ENCODE results near the gene MDH2. TPM values are rescaled to one million over a fixed set of nuclear protein-coding genes. Genes with fewer than 3 reads are reported as not detected.
A peak's percentile ranks its signal among the peaks of the same experiment; 100 is the strongest.

MDH2 gene
- total and polyA plus RNA-seq, 12 donors: 42.5 to 359 (median 194) TPM

GRCh38 chr7:76053461-76053860, 5.6 kb downstream of the MDH2 start:
- Histone ChIP-seq H3K27me3 (no peaks in the 10 kb centered on the region), H3K4me1 (replicated peaks in 1 of 2) (peaks cover 24 to 46% of the 10 kb centered on the region in 2 donors), H3K27ac (peak overlapping the region; percentile 14 to 78 (median 40)), H3K4me3 (no peak overlapping the region), H3K36me3 (replicated peaks in 1 of 2) (peaks cover 0 to 27% of the 10 kb centered on the region in 2 donors), H3K9me3 (replicated peaks in 1 of 3) (no peaks in the 10 kb centered on the region)
- no peak for TF ChIP-seq CTCF (IDR thresholded peaks at IDR 0.05)
- no peak for TF ChIP-seq POLR2A (IDR thresholded peaks at IDR 0.05)
- 59 to 84% (median 77%) methylated on average over 4 to 6 of the region's 6 CpGs for WGBS, 4 donors
- intact Hi-C loops (cut with DNase I): no loop called here
- no peak for DNase-seq

GRCh38 chr7:76054123-76055120, 6.5 kb downstream of the MDH2 start:
- H3K36me3 ChIP-seq (replicated peaks in 1 of 2): peaks cover 0 to 36% of the 10 kb centered on the region in 2 donors
- H3K9me3 ChIP-seq (replicated peaks in 1 of 3): no peaks in the 10 kb centered on the region
- DNase-seq: peak in 6 of 7 donors; percentile 73 to 85 (median 82)
- H3K4me1 ChIP-seq (replicated peaks in 1 of 2): peaks cover 14 to 40% of the 10 kb centered on the region in 2 donors
- 63 to 77% (median 70%) methylated on average over 11 to 18 of the region's 18 CpGs for WGBS, 4 donors
- H3K27ac ChIP-seq: peak overlapping the region; percentile 8 to 78 (median 50)
- intact Hi-C loops (cut with DNase I): no loop called here
- no peak overlapping the region for H3K4me3 ChIP-seq
- TF ChIP-seq CTCF (IDR thresholded peaks at IDR 0.05) (no peak), POLR2A (IDR thresholded peaks at IDR 0.05) (no peak)
- no peaks in the 10 kb centered on the region for H3K27me3 ChIP-seq

- no peak for TF ChIP-seq POLR2A (IDR thresholded peaks at IDR 0.05)
- no peak for TF ChIP-seq CTCF (IDR thresholded peaks at IDR 0.05)
- intact Hi-C loops (cut with DNase I): no loop called here
Observed at GRCh38 chr7:76056241-76056640, 8.3 kb downstream of the MDH2 start.

DNA sequence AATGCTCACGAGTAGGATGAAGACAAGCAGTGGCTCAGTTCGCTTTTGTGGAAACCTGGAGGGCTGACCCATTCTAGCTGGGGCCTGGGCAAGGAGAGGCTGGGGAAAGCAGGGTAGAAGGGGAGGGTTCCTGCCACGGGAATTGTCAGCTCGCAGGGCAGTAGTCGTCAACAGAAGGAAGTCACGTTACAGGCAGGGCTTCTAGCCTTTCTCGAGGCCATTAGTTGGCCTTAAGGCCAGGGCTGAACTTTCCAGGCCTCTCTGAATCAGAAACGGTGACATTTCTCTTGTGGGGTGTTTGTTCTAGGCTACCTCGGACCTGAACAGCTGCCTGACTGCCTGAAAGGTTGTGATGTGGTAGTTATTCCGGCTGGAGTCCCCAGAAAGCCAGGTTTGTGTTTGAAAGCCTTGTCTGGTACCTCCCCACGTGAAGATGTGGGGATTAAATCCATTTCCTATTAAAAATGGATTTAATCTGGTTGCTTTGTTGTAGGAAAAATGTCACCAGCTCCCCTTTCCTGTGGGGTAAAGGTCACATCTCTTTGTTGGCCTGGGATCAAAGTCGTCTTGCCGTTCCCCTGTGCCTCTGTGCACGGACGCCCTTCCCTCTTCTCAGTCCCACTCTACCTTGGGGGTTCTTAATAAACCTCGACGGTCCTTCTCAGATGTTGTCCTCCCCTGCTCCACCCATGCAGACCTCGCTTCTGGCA, 9.4 kb downstream of the MDH2 start:
- peak overlapping the region; percentile 63 to 91 (median 82) for H3K27ac ChIP-seq
- peak in 5 of 7 donors; percentile 46 to 72 (median 58) for DNase-seq
- intact Hi-C loops (cut with DNase I): no loop called here
- no peaks in the 10 kb centered on the region for H3K9me3 ChIP-seq (replicated peaks in 1 of 3)
- 52 to 60% (median 57%) methylated on average over 17 to 18 of the region's 18 CpGs for WGBS, 4 donors
- no peaks in the 10 kb centered on the region for H3K27me3 ChIP-seq
- H3K4me3 ChIP-seq: no peak overlapping the region
- H3K4me1 ChIP-seq (replicated peaks in 1 of 2): peaks cover 14 to 35% of the 10 kb centered on the region in 2 donors
- TF ChIP-seq CTCF (IDR thresholded peaks at IDR 0.05) (no peak), POLR2A (IDR thresholded peaks at IDR 0.05) (peak in 1 of 2 donors; percentile 5)
- H3K36me3 ChIP-seq (replicated peaks in 1 of 2): peaks cover 0 to 65% of the 10 kb centered on the region in 2 donors

More at GRCh38 chr7:76056241-76056640, 8.3 kb downstream of the MDH2 start:
- no peak for DNase-seq
- Histone ChIP-seq H3K4me3 (no peak overlapping the region), H3K4me1 (replicated peaks in 1 of 2) (peaks cover 14 to 35% of the 10 kb centered on the region in 2 donors), H3K9me3 (replicated peaks in 1 of 3) (no peaks in the 10 kb centered on the region), H3K27me3 (no peaks in the 10 kb centered on the region), H3K27ac (peak overlapping the region in 3 of 5 donors; percentile 82 to 91 (median 91)), H3K36me3 (replicated peaks in 1 of 2) (peaks cover 0 to 55% of the 10 kb centered on the region in 2 donors)
- 85 to 96% (median 89%) methylated on average over 7 of the region's 7 CpGs for WGBS, 4 donors
